Measurements from ENCODE around the gene PRPF8. TPM values are rescaled to one million over a fixed set of nuclear protein-coding genes. Genes with fewer than 3 reads are reported as not detected.

PRPF8 gene
- total RNA-seq, result 57.7 and 71.0 TPM in 2 replicates

DNA sequence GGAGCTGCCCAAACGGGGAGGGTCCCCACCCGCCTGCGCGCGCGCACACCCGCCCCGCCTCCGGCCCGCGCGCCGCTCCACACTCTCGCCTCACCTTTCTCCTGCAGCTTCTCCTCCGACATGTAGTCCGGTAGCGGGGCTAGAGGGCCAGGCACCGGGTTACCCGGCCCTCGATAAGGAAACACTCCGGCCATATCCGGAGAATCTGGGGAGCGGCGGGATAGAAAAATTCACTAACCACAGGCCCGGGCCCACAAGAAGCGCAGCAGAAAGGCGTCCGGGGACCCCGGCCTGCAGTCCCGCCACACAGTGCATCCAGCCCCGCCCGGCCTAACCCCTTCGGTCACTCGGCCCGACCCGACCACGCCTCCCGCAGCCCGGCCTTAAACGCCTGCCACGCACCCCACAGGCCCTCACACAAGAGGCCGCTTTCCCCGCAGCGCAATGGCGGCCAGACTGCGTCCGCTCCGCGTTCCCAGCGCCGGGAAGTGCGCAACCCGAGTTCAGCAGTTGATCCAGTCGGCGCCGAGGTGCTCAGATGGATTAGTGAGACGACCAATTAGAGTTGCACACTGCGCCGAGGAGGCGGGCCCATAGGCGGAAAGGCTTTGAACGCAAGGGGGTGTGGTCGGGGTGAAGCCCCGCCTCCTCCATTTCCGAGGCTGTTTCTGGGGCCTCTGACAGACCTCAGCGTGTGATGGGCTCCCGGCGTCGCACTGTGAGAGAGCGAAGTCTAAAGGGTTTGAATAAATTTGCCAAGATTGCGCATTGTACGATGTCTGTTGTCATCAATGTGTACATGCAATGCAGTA is at the start of gene PRPF8:
Gene PRPF8 (minus strand): TSS at position 490 of the 812 bp plus-strand sequence. CDS start 296 bp downstream, at position 194.
- Histone ChIP-seq H3K4me3 (ENCODE audit: low read depth, low read length) (peak within 1 kb of the TSS; percentile 90), H3K27me3 (ENCODE audit: control insufficient read depth, insufficient read depth, low read length) (no peaks in the 10 kb centered on the region), H3K36me3 (ENCODE audit: control insufficient read depth, insufficient read depth, low read length) (peaks cover 20% of the 10 kb centered on the region)
- DNase-seq (ENCODE audit: low read depth), result peak; percentile 93
- no peak for FAIRE-seq
- TF ChIP-seq, protein P1, sequence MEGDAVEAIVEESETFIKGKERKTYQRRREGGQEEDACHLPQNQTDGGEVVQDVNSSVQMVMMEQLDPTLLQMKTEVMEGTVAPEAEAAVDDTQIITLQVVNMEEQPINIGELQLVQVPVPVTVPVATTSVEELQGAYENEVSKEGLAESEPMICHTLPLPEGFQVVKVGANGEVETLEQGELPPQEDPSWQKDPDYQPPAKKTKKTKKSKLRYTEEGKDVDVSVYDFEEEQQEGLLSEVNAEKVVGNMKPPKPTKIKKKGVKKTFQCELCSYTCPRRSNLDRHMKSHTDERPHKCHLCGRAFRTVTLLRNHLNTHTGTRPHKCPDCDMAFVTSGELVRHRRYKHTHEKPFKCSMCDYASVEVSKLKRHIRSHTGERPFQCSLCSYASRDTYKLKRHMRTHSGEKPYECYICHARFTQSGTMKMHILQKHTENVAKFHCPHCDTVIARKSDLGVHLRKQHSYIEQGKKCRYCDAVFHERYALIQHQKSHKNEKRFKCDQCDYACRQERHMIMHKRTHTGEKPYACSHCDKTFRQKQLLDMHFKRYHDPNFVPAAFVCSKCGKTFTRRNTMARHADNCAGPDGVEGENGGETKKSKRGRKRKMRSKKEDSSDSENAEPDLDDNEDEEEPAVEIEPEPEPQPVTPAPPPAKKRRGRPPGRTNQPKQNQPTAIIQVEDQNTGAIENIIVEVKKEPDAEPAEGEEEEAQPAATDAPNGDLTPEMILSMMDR (IDR thresholded peaks at IDR 0.05; ENCODE audit: insufficient read depth, low read length, severe bottlenecking), result no peak

DNA sequence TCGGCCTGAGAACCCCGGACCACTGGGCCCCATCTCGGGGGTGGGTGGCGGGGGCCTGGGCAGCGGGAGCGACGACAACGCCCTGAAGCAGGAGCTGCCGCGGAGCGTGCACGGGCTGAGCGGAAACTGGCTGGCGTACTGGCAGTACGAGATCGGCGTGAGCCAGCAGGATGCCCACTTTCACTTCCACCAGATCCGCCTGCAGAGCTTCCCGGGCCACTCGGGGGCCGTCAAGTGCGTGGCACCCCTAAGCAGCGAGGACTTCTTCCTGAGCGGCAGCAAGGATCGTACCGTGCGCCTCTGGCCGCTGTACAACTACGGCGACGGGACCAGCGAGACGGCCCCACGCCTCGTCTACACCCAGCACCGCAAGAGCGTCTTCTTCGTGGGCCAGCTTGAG is 49.1 kb upstream of the PRPF8 start:
- DNase-seq (ENCODE audit: low read depth) (no peak), FAIRE-seq (no peak)
- no peak overlapping the region for H3K4me3 ChIP-seq (ENCODE audit: low read depth, low read length)
- H3K36me3 ChIP-seq (ENCODE audit: control insufficient read depth, insufficient read depth, low read length), result peaks cover 17% of the 10 kb centered on the region
- H3K27me3 ChIP-seq (ENCODE audit: control insufficient read depth, insufficient read depth, low read length), result no peaks in the 10 kb centered on the region
- TF ChIP-seq, protein P1 (IDR thresholded peaks at IDR 0.05; ENCODE audit: insufficient read depth, low read length, severe bottlenecking), result no peak

DNA sequence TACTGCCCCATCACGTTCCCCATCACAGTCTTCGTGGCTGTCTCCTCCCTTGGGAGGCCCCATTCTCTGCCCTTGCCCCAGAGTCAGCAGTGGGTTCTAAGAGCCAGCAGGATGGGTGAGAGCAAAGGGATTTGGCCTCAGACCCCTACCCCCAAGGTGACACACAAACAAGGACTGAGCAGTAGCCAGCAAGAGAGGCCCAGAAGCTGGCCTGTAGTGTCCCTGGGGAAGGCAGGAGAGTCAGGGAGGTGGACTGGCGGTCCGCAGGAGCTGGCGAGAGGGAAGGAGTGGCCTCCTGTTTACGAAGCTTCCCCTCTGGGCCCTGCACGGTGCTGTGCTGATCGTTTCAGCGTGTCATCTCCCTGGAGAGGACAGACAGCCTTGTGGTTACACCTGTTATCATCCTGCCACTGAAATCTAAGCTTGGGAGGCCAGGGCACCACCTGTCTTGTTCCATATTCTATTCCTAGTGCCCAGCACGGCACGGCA is 48.2 kb upstream of the PRPF8 start:
- DNase-seq (ENCODE audit: low read depth) (no peak), FAIRE-seq (no peak)
- H3K36me3 ChIP-seq (ENCODE audit: control insufficient read depth, insufficient read depth, low read length), result peaks cover 20% of the 10 kb centered on the region
- H3K27me3 ChIP-seq (ENCODE audit: control insufficient read depth, insufficient read depth, low read length), result no peaks in the 10 kb centered on the region
- no peak overlapping the region for H3K4me3 ChIP-seq (ENCODE audit: low read depth, low read length)
- TF ChIP-seq, protein P1 (IDR thresholded peaks at IDR 0.05; ENCODE audit: insufficient read depth, low read length, severe bottlenecking), result no peak

DNA sequence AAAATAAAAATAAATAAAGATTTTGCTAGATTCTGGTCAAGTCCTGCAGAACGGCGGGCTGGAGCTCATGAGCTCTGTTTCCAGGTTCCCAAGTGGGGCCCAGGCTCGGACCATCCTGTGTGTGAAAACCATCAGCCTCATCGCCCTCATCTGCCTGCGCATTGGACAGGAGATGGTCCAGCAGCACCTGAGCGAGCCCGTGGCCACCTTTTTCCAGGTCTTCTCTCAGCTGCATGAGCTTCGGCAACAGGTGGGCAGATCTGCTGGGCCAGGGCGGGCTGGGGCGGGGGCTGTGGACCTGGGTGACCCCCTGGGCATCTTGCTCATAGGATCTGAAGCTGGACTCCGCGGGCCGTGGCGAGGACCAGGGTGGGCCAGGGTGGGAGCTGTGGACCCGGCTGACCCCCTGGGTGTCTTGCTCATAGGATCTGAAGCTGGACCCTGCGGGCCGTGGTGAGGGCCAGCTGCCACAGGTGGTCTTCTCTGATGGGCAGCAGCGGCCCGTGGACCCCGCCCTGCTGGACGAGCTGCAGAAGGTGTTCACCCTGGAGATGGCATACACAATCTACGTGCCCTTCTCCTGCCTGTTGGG is 47.7 kb upstream of the PRPF8 start:
- DNase-seq (ENCODE audit: low read depth) (no peak), FAIRE-seq (peak; percentile 23)
- Histone ChIP-seq H3K36me3 (ENCODE audit: control insufficient read depth, insufficient read depth, low read length) (peaks cover 16% of the 10 kb centered on the region), H3K4me3 (ENCODE audit: low read depth, low read length) (no peak overlapping the region), H3K27me3 (ENCODE audit: control insufficient read depth, insufficient read depth, low read length) (no peaks in the 10 kb centered on the region)
- TF ChIP-seq, protein P1 (IDR thresholded peaks at IDR 0.05; ENCODE audit: insufficient read depth, low read length, severe bottlenecking), result no peak

DNA sequence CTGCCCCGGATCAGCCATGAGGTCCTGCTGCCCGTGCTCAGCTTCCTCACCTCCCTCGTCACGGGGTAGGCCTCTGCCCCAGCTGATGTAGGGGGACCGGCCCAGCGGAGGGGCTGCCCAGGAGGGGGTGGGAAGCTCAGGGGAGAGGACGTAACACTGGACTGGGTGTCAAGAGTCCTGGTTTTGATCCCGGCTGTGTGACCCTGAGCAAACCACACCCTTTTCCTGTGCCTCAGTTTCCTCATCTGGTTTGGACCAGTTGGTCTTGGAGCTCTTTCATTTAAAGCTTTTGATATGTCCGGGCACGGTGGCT is 46.5 kb upstream of the PRPF8 start:
- TF ChIP-seq, protein P1 (IDR thresholded peaks at IDR 0.05; ENCODE audit: insufficient read depth, low read length, severe bottlenecking), result no peak
- FAIRE-seq (peak; percentile 64), DNase-seq (ENCODE audit: low read depth) (no peak)
- H3K36me3 ChIP-seq (ENCODE audit: control insufficient read depth, insufficient read depth, low read length), result peaks cover 19% of the 10 kb centered on the region
- H3K27me3 ChIP-seq (ENCODE audit: control insufficient read depth, insufficient read depth, low read length), result no peaks in the 10 kb centered on the region
- H3K4me3 ChIP-seq (ENCODE audit: low read depth, low read length), result no peak overlapping the region
